Ramos (cell line): ENCODE measurements around the gene SREK1.

ENCODE experiments used
- in situ Hi-C: fragments of 300-500 bp; cut with MboI; formaldehyde crosslinking; loops from one replicate; pipeline ENCODE4 v1.14.3; 2022; ENCODE audit warnings: low sequenced_read_pairs; ENCODE audit not compliant: unreplicated experiment

SREK1 gene

DNA sequence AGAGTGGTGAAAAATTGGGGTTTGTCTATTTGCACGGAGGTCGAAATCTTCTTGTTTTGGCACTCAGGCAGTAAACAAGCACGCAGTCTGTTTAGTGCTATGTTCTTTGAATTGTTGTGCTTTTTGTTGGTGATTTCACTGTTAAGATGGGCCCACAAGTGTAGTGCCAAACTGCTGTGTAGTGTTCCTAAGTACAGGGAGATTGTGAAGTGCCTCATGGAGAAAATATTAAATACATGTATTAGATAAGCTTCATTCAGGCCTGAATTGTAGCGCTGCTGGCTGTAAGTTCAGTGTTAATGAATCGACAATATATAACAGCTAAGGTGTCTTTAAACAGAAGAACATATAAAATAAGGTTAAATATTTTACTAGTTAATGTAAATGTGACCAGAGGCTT, 17.3 kb downstream of the SREK1 start:
- in situ Hi-C loops, result no loop called here

DNA sequence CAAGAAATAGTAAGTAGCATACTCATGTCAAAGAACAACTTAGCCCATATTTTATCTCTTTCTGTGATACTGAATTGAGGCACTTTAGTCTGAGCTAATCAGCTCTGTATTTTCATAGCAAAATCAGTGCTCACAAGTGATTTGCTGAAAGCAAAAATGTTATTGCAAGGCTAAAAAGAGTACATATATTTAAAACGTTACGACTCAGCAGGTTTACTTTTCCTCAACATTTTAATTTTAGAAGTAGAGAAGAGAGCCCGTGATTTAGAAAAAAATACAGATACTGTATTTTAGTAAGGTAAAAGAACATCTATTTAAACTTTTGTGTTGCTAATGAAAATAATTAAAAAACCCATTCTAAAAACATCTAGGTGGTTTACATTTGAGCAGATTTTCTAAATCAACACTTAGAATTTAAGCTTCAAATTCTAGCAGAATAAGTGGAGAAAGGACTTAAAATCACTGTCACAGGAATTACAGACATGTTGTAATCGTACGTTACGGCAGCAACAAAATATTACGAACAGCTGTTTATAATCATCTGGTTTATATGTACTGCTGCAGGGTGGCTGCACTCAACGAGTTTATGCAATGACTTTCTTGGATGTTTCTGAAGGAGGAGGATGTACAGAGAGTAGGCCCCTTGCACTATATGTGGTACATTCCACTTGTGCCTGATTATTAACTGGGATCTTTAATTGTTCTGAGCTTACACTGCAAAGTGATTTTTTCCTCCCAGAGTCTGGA, 20.1 kb downstream of the SREK1 start:
- in situ Hi-C loops, result no loop called here

DNA sequence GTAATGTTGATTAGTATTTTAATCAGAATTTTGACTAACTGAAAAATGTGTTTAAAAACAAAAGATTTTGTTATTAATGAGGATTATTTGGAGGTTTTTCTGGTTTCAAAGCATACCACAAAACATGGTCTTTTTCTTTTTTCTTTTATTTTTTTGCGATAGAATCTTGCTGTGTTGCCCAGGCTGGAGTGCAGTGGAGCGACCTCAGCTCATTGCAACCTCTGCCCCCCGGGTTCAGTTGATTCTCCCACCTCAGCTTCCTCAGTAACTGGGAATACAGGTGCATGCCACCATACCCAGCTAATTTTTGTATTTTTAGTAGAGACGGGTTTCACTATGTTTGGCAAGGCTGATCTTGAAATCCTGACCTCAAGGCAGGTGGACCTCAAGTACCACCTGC, 24.1 kb downstream of the SREK1 start:
- in situ Hi-C loops, result no loop called here

DNA sequence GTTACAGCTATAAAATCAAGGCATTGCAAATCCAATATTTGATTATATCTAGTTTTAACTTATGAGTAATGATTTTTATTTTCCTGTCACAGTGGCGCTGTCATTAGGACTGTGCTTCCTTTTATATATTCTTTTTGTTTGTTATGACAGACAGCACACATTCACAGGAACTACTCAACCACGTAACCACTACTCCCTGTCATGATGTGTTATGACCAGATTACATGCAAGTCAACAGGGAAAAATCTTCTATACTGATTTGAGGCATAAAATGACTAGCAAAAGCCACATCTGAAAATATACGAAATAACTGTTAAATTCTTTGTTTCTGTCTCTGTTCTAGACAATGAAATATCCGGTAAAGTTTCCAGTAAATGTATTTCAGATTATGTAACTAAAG, 25.4 kb downstream of the SREK1 start:
- in situ Hi-C loops, result no loop called here

DNA sequence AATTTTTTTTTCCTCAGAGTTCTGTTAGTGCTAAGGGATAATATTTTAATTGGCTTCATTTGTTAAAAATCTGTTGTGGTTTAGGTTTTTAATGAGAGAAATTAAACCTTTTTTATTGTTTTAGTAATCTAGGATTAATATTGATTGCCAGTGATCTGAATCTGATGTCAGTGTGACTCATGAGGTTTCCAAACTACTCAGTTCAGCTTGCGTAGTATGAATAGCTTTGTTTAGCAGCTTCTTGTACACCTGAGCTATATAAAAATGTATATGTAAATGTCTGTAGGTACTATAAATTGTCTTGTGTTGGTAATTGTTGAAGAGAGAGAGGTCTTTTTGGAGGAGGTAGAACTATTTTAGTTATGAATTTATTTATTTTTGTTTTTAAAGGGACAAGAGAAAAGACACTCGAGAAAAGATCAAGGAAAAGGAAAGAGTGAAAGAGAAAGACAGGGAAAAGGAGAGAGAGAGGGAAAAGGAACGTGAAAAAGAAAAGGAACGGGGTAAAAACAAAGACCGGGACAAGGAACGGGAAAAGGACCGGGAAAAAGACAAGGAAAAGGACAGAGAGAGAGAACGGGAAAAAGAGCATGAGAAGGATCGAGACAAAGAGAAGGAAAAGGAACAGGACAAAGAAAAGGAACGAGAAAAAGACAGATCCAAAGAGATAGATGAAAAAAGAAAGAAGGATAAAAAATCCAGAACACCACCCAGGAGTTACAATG, 26.3 kb downstream of the SREK1 start:
- in situ Hi-C loops, result no loop called here

DNA sequence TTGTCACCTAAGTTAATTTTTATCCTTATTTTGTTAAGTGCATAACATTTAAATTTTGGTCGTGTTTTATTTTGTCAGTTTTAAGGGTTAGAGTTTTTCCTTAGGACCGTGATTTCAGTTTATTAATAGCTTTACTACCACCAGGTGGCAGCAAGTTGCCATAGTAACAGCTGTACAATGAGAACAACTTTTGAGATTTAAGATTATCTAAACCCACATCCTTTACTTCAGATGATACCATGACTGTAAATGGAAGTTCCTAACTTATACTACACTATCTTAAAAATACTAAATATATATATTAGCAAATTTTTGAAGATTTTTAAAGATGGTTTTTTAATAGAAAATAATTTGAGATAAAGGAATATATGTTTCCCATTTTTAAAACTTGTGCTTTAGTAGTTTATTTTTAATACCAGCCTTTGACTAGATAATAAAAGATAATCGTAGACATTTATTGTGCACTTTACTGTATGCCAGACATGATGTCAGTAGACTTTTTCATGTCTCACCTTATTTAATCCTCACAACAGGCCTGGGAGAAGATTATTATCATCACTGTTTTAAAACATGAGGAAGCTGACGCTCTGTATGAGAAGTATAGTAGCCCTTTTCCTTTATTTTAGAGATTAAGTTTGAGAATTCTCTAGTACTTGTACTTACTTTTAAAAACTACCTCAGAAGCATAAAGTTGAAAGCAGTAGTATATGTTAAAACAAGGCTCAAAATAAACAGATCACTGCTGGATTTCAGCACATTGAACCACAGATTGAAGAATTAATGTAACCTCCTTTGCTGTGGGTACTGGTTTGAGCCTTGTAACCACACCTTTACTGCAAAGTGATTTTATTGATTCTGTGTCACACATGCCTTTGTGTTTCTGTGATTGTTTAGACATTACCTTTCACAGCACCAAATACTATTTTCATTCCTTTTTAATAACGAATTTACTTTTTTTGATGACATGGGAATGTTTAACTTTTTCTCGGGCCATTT, 27.5 kb downstream of the SREK1 start:
- in situ Hi-C loops, result no loop called here

DNA sequence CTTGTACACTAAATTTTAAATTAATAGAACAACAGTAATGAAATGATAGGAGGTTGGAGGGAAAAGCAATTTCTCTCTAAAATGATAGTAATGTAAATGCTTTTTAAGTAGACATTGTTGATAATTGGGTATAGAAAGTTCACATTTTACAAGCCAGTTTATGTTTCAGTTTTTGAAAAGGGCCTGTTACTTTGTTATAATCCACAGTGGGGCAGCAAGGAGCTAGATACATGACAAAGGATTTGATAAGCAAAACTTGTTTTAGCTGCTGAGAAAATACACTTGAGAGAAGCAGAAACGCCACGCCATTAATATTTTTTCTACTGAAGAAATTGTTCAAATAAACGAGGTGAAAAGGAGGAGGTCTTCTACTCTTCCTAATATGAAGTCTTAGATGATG, 30.2 kb downstream of the SREK1 start:
- in situ Hi-C loops, result no loop called here

DNA sequence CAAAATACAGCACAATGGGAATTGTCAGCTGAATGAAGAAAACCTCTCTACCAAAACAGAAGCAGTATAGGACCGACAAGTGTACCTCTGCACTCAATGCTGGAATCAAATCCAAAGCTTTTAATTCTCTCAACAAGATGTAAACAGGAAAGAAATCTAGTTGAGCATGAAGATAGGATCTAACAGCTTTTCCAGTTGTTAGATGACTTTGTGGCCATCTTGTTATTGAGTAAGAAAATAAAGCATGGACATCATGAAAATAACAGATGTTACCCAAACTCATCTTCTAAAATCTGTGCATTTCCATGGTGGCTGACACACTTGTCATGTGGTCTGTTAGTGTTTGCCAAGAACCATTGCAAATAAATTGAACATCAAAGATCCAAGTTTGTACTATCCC, 34.7 kb downstream of the SREK1 start:
- in situ Hi-C loops, result no loop called here

DNA sequence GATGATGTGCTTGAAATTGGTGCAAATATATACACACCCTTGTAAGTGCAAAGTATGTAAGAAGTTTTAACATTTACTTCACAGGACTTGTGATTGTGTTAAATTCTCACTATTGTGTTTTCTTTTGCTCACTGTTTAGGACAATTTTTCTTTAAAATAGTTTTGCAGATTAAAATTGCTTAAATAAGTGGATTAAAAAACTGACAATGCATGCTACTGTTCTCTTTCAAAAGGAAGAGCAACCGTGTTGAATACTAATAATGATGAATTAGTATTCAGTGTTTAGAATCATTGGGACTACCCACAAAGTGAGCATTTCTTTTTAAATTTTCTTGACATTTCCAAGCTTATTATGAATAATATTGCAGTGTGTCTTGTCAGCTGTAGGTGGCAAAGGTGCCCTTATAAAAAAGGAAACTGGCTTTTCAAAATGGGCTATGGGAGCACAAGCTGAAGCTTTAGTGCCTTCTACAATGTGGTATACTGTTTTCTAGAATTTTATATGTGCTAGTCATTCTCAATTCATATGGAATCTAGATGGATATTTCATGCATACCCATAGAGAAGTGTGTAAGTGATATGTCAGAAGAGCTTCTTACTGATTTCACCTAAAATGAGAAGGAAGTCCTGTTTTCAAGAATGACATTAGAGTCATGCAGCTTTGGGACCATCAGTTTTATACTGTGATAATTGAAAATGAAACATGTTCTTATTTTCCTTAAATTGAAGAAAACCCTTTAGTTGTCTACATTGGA, 35.4 kb downstream of the SREK1 start:
- in situ Hi-C loops, result no loop called here

DNA sequence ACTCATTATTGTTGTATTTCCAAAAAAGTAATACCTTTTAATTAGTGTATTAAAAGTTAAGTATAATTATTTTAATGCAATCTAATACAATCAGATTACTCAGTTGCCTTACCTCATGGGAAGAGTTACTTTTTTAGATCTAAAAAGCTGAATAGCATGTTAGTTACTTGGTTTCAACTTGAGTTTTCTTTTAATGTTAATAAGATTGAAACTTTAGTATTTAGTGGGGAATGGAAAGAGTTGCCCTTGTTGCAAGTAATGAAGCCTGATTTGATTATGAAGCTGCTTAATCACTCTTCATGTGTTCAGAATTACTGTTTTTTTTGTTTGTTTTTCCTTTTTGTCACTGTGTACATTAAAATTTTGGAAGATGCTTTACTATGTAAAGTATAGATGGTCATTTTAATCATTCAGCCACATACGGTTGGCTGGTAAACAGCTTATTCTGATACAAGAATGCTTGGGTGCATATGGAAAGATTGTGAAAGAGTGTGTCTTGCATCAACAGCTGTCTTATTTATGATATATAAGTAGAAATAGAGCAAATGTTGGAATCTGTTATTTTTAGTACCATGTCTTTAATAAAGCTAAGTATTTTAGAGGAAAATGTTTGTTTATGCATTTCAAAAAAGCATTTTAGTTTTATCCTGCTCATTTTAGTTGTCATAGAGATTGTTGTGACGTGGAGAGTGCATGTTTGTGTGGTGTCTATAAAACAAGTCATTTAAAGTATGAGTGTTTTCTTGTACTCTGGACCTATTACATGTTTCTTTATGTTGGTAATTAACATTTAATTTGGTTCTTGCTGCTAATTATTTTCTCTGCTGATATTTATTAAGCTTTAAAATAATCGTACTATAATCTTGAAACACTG, 36.4 kb downstream of the SREK1 start:
- in situ Hi-C loops, result no loop called here

DNA sequence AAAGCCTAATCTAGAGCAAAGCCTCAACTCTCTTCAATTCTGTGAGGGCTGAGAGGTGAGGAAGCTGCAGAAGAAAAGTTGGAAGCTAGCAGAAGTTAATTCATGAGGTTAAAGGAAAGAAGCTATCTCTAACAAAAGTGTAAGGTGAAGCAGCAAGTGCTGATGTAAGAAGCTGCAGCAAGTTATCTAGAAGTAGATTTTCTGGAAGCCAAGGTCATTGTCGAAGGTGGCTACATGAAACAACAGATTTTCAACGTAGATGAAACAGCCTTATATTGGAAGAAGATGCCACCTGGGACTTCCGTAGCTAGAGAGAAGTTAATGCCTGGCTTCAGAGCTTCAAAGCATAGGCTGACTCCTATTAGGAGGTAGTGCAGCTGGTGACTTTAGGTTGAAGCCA, 42.0 kb downstream of the SREK1 start:
- in situ Hi-C loops, result no loop called here

DNA sequence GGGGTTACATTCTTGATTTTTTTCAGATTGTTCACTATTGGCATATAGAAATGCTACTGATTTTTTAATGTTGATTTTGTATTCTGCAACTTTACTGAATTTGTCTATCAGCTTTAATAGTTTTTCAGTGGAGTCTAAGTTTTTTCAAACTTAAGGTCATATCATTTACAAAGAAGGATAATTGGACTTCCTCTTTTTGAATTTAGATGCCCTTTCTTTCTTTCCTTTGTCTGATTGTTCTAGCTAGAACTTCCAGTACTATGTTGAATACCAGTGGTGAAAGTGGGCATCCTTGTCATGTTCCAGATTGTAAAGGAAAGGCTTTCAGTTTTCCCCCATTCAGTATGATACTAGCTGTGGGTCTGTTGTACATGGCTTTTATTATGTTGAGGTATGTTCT, 49.3 kb downstream of the SREK1 start:
- in situ Hi-C loops, result no loop called here

DNA sequence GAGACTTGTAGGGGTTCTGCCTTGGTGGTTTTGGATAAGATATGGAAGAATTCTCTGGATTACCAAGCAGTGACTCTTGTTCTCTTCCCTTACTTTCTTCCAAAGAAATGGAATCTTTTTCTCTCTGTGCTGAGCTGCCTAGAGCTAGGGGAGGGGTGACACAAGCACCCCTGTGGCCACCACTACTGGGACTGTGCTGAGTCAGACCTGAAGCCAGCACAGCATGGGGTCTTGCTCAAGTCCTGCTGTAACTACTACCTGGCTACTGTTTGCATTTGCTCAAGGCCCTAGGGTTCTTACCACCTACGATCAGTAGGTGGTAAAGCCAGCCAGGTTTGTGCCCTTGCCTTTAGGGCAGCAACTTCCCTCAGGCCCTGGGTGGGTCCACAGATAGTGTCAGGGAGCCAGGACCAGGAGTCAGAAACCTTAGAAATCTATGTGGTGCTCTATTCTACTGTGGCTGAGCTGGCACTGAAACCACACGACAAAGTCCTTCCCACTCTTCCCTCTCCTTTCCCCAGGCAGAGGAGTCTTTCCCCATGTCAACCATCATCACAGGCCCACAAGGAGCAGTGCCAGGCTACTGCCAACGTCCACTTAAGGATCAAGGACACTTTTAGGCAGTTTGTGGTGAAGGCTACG, 53.8 kb downstream of the SREK1 start:
- in situ Hi-C loops, result no loop called here

DNA sequence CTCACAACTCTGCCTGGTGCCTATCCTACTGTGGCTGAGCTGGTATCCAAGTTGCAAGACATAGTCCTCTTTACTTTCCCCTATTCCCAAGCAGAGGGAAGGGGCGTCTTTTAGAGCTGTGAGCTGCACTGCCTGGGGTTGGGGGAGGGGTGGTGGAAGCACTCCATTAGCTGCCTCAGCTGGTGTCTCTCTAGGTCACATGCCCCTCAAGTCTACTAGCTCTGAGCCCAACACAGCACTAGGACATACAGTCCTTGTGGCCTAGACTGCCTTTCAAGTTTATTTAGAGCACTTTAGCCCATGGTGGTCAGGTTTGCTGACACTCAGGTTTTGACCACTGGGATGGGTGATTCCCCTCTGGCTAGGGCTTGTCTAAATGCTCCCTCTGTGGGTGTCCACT, 54.7 kb downstream of the SREK1 start:
- in situ Hi-C loops, result no loop called here

DNA sequence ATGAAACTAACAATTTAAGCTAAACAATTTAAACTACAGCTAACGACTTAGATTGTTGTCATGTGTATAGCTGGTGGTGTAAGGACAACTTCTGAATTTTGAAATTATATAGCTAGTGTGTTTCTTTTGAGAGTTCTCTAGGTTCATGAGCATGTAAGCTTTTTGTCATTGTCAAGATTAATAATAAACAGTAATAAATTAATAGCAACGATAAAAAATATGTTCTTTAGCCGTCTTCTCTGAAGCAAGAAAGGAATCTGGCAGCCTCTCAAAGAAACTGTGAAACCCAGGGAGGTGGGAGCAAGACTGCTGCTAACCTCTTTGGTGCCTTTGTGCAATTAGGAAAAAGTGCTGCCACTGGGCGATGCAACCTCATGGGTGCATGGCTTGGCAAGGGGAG, 59.4 kb downstream of the SREK1 start:
- in situ Hi-C loops, result no loop called here

DNA sequence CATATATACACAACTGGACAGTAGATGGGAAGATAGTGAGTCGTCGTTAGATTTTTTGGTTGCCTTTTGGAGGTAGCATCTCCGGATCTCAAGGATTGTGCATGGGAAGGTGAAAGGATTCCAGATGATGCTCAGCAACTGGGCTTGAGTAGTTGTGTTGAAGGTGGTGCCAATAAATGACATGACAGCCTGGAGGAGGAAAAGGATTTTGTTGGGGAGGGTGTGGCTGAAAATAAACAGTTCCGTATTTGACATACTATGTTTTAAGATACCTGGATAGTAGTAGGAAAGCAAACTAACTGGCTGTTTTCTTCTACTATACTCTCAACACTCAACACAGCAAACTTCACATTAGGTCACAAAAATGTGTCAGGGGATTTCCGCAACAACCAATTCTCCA, 62.4 kb downstream of the SREK1 start:
- in situ Hi-C loops, result no loop called here

DNA sequence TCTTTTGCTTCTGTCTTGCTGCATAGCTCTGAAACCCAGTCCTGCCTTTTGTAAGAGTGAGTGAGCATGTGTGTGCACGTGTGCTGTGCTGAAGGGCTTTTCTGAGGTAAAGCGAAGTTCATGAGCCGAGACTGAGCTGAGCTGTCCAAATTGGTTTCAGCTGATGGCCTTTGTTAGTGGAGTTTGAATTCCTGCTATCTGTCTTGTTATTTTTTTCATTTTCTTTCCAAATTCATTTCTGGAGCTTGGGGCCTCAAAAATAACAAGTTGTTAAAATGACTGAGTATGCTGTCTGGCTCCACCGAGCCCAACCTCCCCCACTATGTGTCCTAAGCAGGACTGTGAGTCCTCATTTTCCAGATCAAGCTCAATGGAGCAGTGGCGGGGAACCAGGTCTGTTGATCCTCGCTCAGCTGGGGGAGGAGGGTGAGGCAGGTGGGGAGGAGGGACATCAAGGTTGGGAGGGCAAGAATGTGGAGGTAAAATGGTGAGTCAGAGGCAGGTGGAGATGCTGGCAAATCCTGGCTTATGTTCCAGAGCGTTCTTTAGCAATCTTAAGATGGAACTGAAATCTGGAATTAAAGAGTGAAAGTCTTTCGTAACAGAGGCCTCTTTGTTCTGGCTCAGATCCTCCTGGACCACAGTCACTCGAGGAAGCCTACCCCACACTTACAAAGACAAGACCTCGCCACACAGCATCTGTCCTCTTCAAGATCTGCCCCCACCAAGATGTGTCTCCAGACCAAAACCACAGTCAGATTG, 63.9 kb downstream of the SREK1 start:
- in situ Hi-C loops, result no loop called here

DNA sequence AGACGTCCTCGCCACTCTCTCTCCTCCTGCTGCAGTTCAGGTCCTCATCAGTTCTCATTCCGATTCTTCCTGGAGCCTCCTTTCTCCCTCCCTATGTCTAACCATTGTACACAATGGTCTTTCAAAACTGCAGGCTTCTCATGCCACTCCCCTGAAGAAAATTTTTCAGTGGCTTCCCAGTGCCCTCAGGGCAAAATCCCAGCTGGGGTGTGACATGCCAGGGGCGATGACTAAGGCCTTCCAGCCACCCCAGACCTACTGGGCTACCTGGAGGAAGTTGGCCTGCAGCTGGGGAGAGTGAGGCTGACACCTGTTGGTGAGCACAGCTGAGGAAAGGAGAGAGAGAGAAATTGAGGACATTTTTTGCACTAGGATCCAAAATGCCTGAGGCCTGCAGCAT, 65.2 kb downstream of the SREK1 start:
- in situ Hi-C loops, result no loop called here
